Neural cell (in vitro differentiated cells): ENCODE results near the gene PPM1A. TPM values are rescaled to one million over a fixed set of nuclear protein-coding genes. Genes with fewer than 3 reads are reported as not detected.

Experiments
- H2AFZ ChIP-seq: fragments of 200-600, 300-800 bp; sonication (generic), shearing (Covaris generic); 2 replicates; pipeline ENCODE4 v1.6.0; 2014; ENCODE audit warnings: low read depth, mild to moderate bottlenecking, antibody characterized with exemption, low read length, moderate library complexity
- H3F3A ChIP-seq: fragments of 200-600 bp; shearing (Covaris generic); 2 replicates; pipeline ENCODE4 v1.6.1; 2016; ENCODE audit warnings: mild to moderate bottlenecking, moderate library complexity, mixed read lengths, antibody characterized with exemption, low read length; ENCODE audit not compliant: insufficient read depth, poor library complexity, severe bottlenecking
- H3K27ac ChIP-seq: fragments of 200-600, 300-800 bp; sonication (generic), shearing (Covaris generic); 2 replicates; pipeline ENCODE4 v1.5.1; 2014; ENCODE audit warnings: mild to moderate bottlenecking, low read length, moderate library complexity
- H3K27me3 ChIP-seq: fragments of 300-800, 200-600 bp; sonication (generic), shearing (Covaris generic); 2 replicates; pipeline ENCODE4 v1.6.0; 2014; ENCODE audit warnings: mild to moderate bottlenecking, low read depth, low read length, moderate library complexity; ENCODE audit not compliant: insufficient read depth
- H3K36me3 ChIP-seq: fragments of 300-800, 200-600 bp; sonication (generic), shearing (Covaris generic); 2 replicates; pipeline ENCODE4 v1.5.1; 2014; ENCODE audit warnings: mild to moderate bottlenecking, antibody characterized with exemption, low read length, moderate library complexity; ENCODE audit not compliant: insufficient read depth
- H3K4me2 ChIP-seq: fragments of 300-800, 200-600 bp; sonication (generic), shearing (Covaris generic); 2 replicates; pipeline ENCODE4 v1.6.0; 2014; ENCODE audit warnings: mild to moderate bottlenecking, low read length
- H3K4me3 ChIP-seq: fragments of 300-800, 200-600 bp; sonication (generic), shearing (Covaris generic); 2 replicates; pipeline ENCODE4 v1.5.1; 2014; ENCODE audit warnings: mild to moderate bottlenecking, low read length, moderate library complexity
- H3K79me2 ChIP-seq: fragments of 200-600 bp; shearing (Covaris generic); replicated peaks from 2 replicates; pipeline ENCODE4 v1.6.0; 2014; ENCODE audit warnings: mild to moderate bottlenecking, low read length, moderate library complexity; ENCODE audit not compliant: insufficient read depth
- H3K9ac ChIP-seq: fragments of 300-800, 200-600 bp; sonication (generic), shearing (Covaris generic); 2 replicates; pipeline ENCODE4 v1.6.1; 2016; ENCODE audit warnings: mild to moderate bottlenecking, low read length, mixed read lengths
- H3K9me2 ChIP-seq: fragments of 200-600 bp; shearing (Covaris generic); 2 replicates; pipeline ENCODE4 v1.6.1; 2016; ENCODE audit warnings: mild to moderate bottlenecking, low read length, mixed read lengths; ENCODE audit not compliant: insufficient read depth
- H3K9me3 ChIP-seq: fragments of 200-600, 300-800 bp; sonication (generic), shearing (Covaris generic); 2 replicates; pipeline ENCODE4 v1.6.1; 2016; ENCODE audit warnings: mild to moderate bottlenecking, mixed run types, low read length, moderate library complexity, mixed read lengths
- H4K20me1 ChIP-seq: fragments of 200-600 bp; shearing (Covaris generic); 2 replicates; pipeline ENCODE4 v1.6.1; 2016; ENCODE audit warnings: mild to moderate bottlenecking, mixed run types; ENCODE audit not compliant: insufficient read depth
- EP300 ChIP-seq: fragments of 450-650 bp; conservative IDR thresholded peaks from 2 replicates; pipeline ENCODE4 v1.6.1; 2014; ENCODE audit warnings: antibody characterized with exemption, mild to moderate bottlenecking, moderate library complexity; ENCODE audit not compliant: poor library complexity, severe bottlenecking
- EZH2 ChIP-seq: fragments of 200-600, 300-800 bp; shearing (Covaris generic), sonication (generic); IDR thresholded peaks from 2 replicates; pipeline ENCODE4 v1.6.1; 2014; ENCODE audit warnings: antibody characterized with exemption, low read length, borderline replicate concordance, mild to moderate bottlenecking; ENCODE audit not compliant: insufficient read depth, poor library complexity, severe bottlenecking
- MXI1 ChIP-seq: fragments of 450-650 bp; conservative IDR thresholded peaks from 2 replicates; pipeline ENCODE4 v1.6.1; 2014; ENCODE audit warnings: antibody characterized with exemption, mild to moderate bottlenecking; ENCODE audit not compliant: poor library complexity, severe bottlenecking
- POLR2AphosphoS5 ChIP-seq: IDR thresholded peaks from 2 replicates; pipeline ENCODE4 v1.6.1; 2012
- RAD21 ChIP-seq: fragments of 450-650 bp; conservative IDR thresholded peaks from 2 replicates; pipeline ENCODE4 v1.6.1; 2014; ENCODE audit warnings: antibody characterized with exemption, mild to moderate bottlenecking, moderate library complexity
- SMC3 ChIP-seq: fragments of 450-650 bp; conservative IDR thresholded peaks from 2 replicates; pipeline ENCODE4 v1.6.1; 2014; ENCODE audit warnings: antibody characterized with exemption, mild to moderate bottlenecking, moderate library complexity; ENCODE audit not compliant: poor library complexity
- TAF1 ChIP-seq: IDR thresholded peaks from 2 replicates; pipeline ENCODE4 v1.6.1; 2012; ENCODE audit warnings: low read depth
- polyA plus RNA-seq: library from polyadenylated mRNA; depleted of rRNA; stranded (reverse); fragments of >200 nt; gene quantifications from 2 replicates; pipeline ENCODE4 v1.2.3, GENCODE V29; 2014
- TF ChIP-seq, protein P1 (sequence below): IDR thresholded peaks from 2 replicates; pipeline ENCODE4 v1.6.1; 2012; ENCODE audit warnings: borderline replicate concordance
- TF ChIP-seq, protein P2 (sequence below): fragments of 450-650 bp; IDR thresholded peaks from 2 replicates; pipeline ENCODE4 v1.5.1; 2014; ENCODE audit warnings: antibody characterized with exemption, mild to moderate bottlenecking, moderate library complexity; ENCODE audit not compliant: poor library complexity, severe bottlenecking

The PPM1A gene
- polyA plus RNA-seq, 1 donor from 2014 or later, result 52.1 TPM

DNA sequence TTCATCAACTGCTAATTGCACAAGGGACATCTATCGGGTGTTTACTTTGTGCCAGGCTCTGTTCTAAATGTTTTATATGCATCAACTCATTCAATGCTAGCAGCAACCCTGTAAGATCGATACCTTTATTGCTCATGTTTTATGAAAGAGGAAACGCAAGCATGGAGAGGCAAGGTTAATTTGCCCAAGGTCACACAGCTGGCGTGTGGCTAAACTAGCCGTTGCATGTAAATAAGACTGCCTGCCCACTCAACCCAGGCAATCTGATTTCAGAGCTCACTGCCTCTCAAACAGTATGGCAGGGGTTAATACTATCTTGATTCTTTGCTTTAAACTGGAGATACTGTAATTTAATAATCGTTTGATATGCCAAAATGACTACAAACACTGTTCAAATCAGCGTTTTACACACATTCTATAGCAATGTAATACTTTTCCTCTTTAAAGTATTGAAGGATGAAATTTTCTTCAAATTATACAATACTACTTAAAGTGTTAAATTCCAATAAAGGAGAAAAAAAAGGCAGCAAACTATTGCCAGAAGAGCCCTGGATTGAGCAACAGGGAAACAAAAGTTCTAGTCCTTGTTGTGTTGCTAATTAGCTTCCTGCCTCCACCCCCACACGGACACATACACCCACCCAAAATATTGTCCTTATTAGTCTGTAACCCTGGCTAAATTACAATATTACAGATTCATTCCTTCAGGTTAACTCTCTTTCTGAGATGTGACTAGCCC lies 44.7 kb upstream of the PPM1A start:
- no peak overlapping the region for H2AFZ ChIP-seq
- no peak overlapping the region for H3K27ac ChIP-seq
- H3K4me2 ChIP-seq, result no peak overlapping the region
- no peaks in the 10 kb centered on the region for H3K79me2 ChIP-seq
- no peak overlapping the region for H3K9ac ChIP-seq
- no peak for TF ChIP-seq EZH2
- TF ChIP-seq, protein P1, sequence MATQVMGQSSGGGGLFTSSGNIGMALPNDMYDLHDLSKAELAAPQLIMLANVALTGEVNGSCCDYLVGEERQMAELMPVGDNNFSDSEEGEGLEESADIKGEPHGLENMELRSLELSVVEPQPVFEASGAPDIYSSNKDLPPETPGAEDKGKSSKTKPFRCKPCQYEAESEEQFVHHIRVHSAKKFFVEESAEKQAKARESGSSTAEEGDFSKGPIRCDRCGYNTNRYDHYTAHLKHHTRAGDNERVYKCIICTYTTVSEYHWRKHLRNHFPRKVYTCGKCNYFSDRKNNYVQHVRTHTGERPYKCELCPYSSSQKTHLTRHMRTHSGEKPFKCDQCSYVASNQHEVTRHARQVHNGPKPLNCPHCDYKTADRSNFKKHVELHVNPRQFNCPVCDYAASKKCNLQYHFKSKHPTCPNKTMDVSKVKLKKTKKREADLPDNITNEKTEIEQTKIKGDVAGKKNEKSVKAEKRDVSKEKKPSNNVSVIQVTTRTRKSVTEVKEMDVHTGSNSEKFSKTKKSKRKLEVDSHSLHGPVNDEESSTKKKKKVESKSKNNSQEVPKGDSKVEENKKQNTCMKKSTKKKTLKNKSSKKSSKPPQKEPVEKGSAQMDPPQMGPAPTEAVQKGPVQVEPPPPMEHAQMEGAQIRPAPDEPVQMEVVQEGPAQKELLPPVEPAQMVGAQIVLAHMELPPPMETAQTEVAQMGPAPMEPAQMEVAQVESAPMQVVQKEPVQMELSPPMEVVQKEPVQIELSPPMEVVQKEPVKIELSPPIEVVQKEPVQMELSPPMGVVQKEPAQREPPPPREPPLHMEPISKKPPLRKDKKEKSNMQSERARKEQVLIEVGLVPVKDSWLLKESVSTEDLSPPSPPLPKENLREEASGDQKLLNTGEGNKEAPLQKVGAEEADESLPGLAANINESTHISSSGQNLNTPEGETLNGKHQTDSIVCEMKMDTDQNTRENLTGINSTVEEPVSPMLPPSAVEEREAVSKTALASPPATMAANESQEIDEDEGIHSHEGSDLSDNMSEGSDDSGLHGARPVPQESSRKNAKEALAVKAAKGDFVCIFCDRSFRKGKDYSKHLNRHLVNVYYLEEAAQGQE, result no peak
- TF ChIP-seq SMC3, result no peak
- no peak for TF ChIP-seq TAF1
- TF ChIP-seq RAD21, result no peak
- no peak for TF ChIP-seq EP300
- no peak for TF ChIP-seq MXI1
- no peak for TF ChIP-seq POLR2AphosphoS5
- TF ChIP-seq, protein P2, sequence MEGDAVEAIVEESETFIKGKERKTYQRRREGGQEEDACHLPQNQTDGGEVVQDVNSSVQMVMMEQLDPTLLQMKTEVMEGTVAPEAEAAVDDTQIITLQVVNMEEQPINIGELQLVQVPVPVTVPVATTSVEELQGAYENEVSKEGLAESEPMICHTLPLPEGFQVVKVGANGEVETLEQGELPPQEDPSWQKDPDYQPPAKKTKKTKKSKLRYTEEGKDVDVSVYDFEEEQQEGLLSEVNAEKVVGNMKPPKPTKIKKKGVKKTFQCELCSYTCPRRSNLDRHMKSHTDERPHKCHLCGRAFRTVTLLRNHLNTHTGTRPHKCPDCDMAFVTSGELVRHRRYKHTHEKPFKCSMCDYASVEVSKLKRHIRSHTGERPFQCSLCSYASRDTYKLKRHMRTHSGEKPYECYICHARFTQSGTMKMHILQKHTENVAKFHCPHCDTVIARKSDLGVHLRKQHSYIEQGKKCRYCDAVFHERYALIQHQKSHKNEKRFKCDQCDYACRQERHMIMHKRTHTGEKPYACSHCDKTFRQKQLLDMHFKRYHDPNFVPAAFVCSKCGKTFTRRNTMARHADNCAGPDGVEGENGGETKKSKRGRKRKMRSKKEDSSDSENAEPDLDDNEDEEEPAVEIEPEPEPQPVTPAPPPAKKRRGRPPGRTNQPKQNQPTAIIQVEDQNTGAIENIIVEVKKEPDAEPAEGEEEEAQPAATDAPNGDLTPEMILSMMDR, result no peak
- H3K4me3 ChIP-seq, result no peak overlapping the region
- H4K20me1 ChIP-seq, result no peaks in the 10 kb centered on the region
- no peaks in the 10 kb centered on the region for H3K9me3 ChIP-seq
- no peaks in the 10 kb centered on the region for H3K9me2 ChIP-seq
- no peaks in the 10 kb centered on the region for H3F3A ChIP-seq
- no peaks in the 10 kb centered on the region for H3K36me3 ChIP-seq
- no peaks in the 10 kb centered on the region for H3K27me3 ChIP-seq

DNA sequence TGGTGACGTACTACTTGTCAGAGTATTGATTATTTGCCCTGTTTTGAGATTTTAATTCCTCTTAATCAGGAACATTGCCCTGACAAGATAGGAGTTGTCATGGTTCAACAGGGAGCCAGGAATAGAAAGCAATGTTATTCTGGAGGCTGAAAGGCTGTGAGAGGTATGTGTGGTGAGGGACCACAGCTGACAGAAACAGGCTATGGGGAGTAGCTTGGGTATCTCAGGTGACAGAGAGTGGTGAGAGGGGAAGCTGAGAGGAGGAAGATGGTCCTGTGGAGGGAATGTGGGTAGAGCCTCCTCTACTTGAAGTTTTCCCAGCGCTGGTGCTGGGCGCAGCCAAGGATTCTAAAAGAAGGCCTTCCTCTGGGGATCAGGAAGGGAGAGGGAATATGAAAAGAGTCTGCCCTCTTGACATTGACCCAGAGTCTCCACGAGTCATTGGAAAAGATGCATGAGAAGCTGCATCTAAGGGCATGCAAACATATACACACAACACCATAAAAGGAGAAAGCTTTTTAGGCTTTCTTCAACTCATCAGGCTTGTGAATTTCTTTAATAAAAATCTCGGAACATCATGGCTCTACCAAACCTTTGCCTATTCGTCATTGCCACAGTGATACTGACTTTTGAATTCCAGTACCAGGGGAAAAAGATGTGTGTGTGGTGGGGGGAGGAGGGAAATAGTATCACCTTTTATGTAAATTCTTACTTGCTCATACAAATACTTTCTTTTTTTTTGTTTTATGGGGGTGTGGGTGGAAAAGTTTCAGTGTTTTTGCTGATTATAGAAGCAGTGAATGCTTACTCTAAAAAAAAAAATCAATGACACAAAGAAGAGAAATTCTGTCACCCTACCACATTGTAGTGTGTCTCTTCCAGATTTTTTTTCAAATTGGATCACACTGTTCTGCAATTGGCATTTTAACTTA lies 43.9 kb upstream of the PPM1A start:
- Histone ChIP-seq H3K9me2 (no peaks in the 10 kb centered on the region), H3K4me3 (no peak overlapping the region), H4K20me1 (no peaks in the 10 kb centered on the region), H3K27me3 (no peaks in the 10 kb centered on the region), H3K79me2 (no peaks in the 10 kb centered on the region), H3K4me2 (no peak overlapping the region), H3K9ac (no peak overlapping the region), H2AFZ (no peak overlapping the region), H3K27ac (no peak overlapping the region), H3F3A (no peaks in the 10 kb centered on the region), H3K9me3 (no peaks in the 10 kb centered on the region), H3K36me3 (no peaks in the 10 kb centered on the region)
- TF ChIP-seq POLR2AphosphoS5, result no peak
